ENCODE measurements around the gene CHI3L1. TPM values are rescaled to one million over a fixed set of nuclear protein-coding genes. Genes with fewer than 3 reads are reported as not detected.

Gene CHI3L1
- 0.21 and 1.7 TPM in 2 replicates for total RNA-seq

GRCh38 chr1:203186446-203187303 lies at the start of gene CHI3L1:
Gene CHI3L1 (minus strand): TSS chr1:203186704. CDS start chr1:203186623, 81 bp downstream.

DNA sequence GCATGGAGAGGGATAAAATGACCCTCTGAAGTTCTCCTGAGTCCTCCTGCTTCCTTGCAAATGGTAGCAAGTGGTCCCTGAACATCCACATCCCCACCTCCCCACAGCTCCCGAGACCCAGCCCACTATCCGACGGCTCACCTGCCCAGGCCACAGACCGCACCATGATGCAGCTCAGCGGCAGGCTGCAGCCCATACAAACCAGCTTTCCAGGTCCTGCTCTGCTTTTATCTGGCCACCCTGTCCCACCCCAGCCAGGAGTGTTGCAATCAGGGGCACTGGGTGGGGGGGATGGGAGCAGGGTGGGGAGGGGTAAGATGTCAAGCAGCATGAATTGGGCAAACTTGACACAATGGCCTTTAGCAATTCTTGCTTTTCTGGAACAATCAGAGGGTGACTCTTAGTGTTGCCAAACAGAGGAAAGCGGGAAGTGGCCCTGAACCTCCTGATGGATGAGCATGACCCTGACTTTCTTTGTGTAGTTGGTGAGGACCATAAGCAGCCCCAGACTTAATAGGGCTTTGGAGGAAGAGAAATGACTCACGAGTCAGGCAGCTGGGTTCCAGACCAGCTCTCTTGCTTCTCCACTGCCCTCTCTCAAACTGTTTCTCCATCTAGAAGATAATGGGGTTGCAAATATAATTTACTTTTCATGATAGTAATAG lies 43.1 kb upstream of the CHI3L1 start, which contains the start of gene CHIT1:
CHIT1 (minus strand) TSS at position 203 of the 665 bp plus-strand sequence; CDS start at position 166, 37 bp downstream.

GRCh38 chr1:203175237-203175826 lies 11.2 kb downstream of the CHI3L1 start, which contains the start of gene MYBPH:
Gene MYBPH (minus strand): TSS chr1:203175826. CDS start chr1:203175755, 71 bp downstream.

Other genes starting within 250 kb of the CHI3L1 start
- 162 and 186 TPM in 2 replicates for gene ADIPOR1, start 228.4 kb downstream of the CHI3L1 start, total RNA-seq
- gene CYB5R1, start 219.4 kb downstream of the CHI3L1 start, total RNA-seq, result 100.0 and 208 TPM in 2 replicates
- gene TMEM183A, start 179.3 kb downstream of the CHI3L1 start, total RNA-seq, result 117 and 139 TPM in 2 replicates
- gene PPFIA4, start 160.2 kb downstream of the CHI3L1 start, total RNA-seq, result 0.64 and 14.0 TPM in 2 replicates
- not detected in 2 replicates for gene MYOG, start 100.7 kb downstream of the CHI3L1 start, total RNA-seq
- under 0.01 and 0.72 TPM in 2 replicates for gene ADORA1, start 59.0 kb downstream of the CHI3L1 start, total RNA-seq
- gene MYBPH, start 10.9 kb downstream of the CHI3L1 start, total RNA-seq, result not detected in 2 replicates
- under 0.01 and 0.24 TPM in 2 replicates for gene CHIT1, start 43.0 kb upstream of the CHI3L1 start, total RNA-seq
- 39.2 and 43.9 TPM in 2 replicates for gene BTG2, start 118.8 kb upstream of the CHI3L1 start, total RNA-seq
- gene FMOD, start 164.4 kb upstream of the CHI3L1 start, total RNA-seq, result under 0.01 TPM in 1 of 2 replicates, not detected in the other